Neural cell (in vitro differentiated cells): Measurements from ENCODE around the gene TMPRSS2. TPM values are rescaled to one million over a fixed set of nuclear protein-coding genes. Genes with fewer than 3 reads are reported as not detected.

Source experiments
- H2AFZ ChIP-seq: fragments of 200-600, 300-800 bp; sonication (generic), shearing (Covaris generic); 2 replicates; pipeline ENCODE4 v1.6.0; 2014; ENCODE audit warnings: low read depth, mild to moderate bottlenecking, antibody characterized with exemption, low read length, moderate library complexity
- H3F3A ChIP-seq: fragments of 200-600 bp; shearing (Covaris generic); 2 replicates; pipeline ENCODE4 v1.6.1; 2016; ENCODE audit warnings: mild to moderate bottlenecking, moderate library complexity, mixed read lengths, antibody characterized with exemption, low read length; ENCODE audit not compliant: insufficient read depth, poor library complexity, severe bottlenecking
- H3K27ac ChIP-seq: fragments of 200-600, 300-800 bp; sonication (generic), shearing (Covaris generic); 2 replicates; pipeline ENCODE4 v1.5.1; 2014; ENCODE audit warnings: mild to moderate bottlenecking, low read length, moderate library complexity
- H3K27me3 ChIP-seq: fragments of 300-800, 200-600 bp; sonication (generic), shearing (Covaris generic); 2 replicates; pipeline ENCODE4 v1.6.0; 2014; ENCODE audit warnings: mild to moderate bottlenecking, low read depth, low read length, moderate library complexity; ENCODE audit not compliant: insufficient read depth
- H3K36me3 ChIP-seq: fragments of 300-800, 200-600 bp; sonication (generic), shearing (Covaris generic); 2 replicates; pipeline ENCODE4 v1.5.1; 2014; ENCODE audit warnings: mild to moderate bottlenecking, antibody characterized with exemption, low read length, moderate library complexity; ENCODE audit not compliant: insufficient read depth
- H3K4me2 ChIP-seq: fragments of 300-800, 200-600 bp; sonication (generic), shearing (Covaris generic); 2 replicates; pipeline ENCODE4 v1.6.0; 2014; ENCODE audit warnings: mild to moderate bottlenecking, low read length
- H3K4me3 ChIP-seq: fragments of 300-800, 200-600 bp; sonication (generic), shearing (Covaris generic); 2 replicates; pipeline ENCODE4 v1.5.1; 2014; ENCODE audit warnings: mild to moderate bottlenecking, low read length, moderate library complexity
- H3K79me2 ChIP-seq: fragments of 200-600 bp; shearing (Covaris generic); replicated peaks from 2 replicates; pipeline ENCODE4 v1.6.0; 2014; ENCODE audit warnings: mild to moderate bottlenecking, low read length, moderate library complexity; ENCODE audit not compliant: insufficient read depth
- H3K9ac ChIP-seq: fragments of 300-800, 200-600 bp; sonication (generic), shearing (Covaris generic); 2 replicates; pipeline ENCODE4 v1.6.1; 2016; ENCODE audit warnings: mild to moderate bottlenecking, low read length, mixed read lengths
- H3K9me2 ChIP-seq: fragments of 200-600 bp; shearing (Covaris generic); 2 replicates; pipeline ENCODE4 v1.6.1; 2016; ENCODE audit warnings: mild to moderate bottlenecking, low read length, mixed read lengths; ENCODE audit not compliant: insufficient read depth
- H3K9me3 ChIP-seq: fragments of 200-600, 300-800 bp; sonication (generic), shearing (Covaris generic); 2 replicates; pipeline ENCODE4 v1.6.1; 2016; ENCODE audit warnings: mild to moderate bottlenecking, mixed run types, low read length, moderate library complexity, mixed read lengths
- H4K20me1 ChIP-seq: fragments of 200-600 bp; shearing (Covaris generic); 2 replicates; pipeline ENCODE4 v1.6.1; 2016; ENCODE audit warnings: mild to moderate bottlenecking, mixed run types; ENCODE audit not compliant: insufficient read depth
- CTCF ChIP-seq: fragments of 450-650 bp; IDR thresholded peaks from 2 replicates; pipeline ENCODE4 v1.5.1; 2014; ENCODE audit warnings: antibody characterized with exemption, mild to moderate bottlenecking, moderate library complexity; ENCODE audit not compliant: poor library complexity, severe bottlenecking
- EP300 ChIP-seq: fragments of 450-650 bp; conservative IDR thresholded peaks from 2 replicates; pipeline ENCODE4 v1.6.1; 2014; ENCODE audit warnings: antibody characterized with exemption, mild to moderate bottlenecking, moderate library complexity; ENCODE audit not compliant: poor library complexity, severe bottlenecking
- EZH2 ChIP-seq: fragments of 200-600, 300-800 bp; shearing (Covaris generic), sonication (generic); IDR thresholded peaks from 2 replicates; pipeline ENCODE4 v1.6.1; 2014; ENCODE audit warnings: antibody characterized with exemption, low read length, borderline replicate concordance, mild to moderate bottlenecking; ENCODE audit not compliant: insufficient read depth, poor library complexity, severe bottlenecking
- MXI1 ChIP-seq: fragments of 450-650 bp; conservative IDR thresholded peaks from 2 replicates; pipeline ENCODE4 v1.6.1; 2014; ENCODE audit warnings: antibody characterized with exemption, mild to moderate bottlenecking; ENCODE audit not compliant: poor library complexity, severe bottlenecking
- POLR2AphosphoS5 ChIP-seq: IDR thresholded peaks from 2 replicates; pipeline ENCODE4 v1.6.1; 2012
- RAD21 ChIP-seq: fragments of 450-650 bp; conservative IDR thresholded peaks from 2 replicates; pipeline ENCODE4 v1.6.1; 2014; ENCODE audit warnings: antibody characterized with exemption, mild to moderate bottlenecking, moderate library complexity
- REST ChIP-seq: IDR thresholded peaks from 2 replicates; pipeline ENCODE4 v1.6.1; 2012; ENCODE audit warnings: borderline replicate concordance
- SMC3 ChIP-seq: fragments of 450-650 bp; conservative IDR thresholded peaks from 2 replicates; pipeline ENCODE4 v1.6.1; 2014; ENCODE audit warnings: antibody characterized with exemption, mild to moderate bottlenecking, moderate library complexity; ENCODE audit not compliant: poor library complexity
- TAF1 ChIP-seq: IDR thresholded peaks from 2 replicates; pipeline ENCODE4 v1.6.1; 2012; ENCODE audit warnings: low read depth
- polyA plus RNA-seq: library from polyadenylated mRNA; depleted of rRNA; stranded (reverse); fragments of >200 nt; gene quantifications from 2 replicates; pipeline ENCODE4 v1.2.3, GENCODE V29; 2014

Gene TMPRSS2
- polyA plus RNA-seq, 1 donor from 2014 or later = not detected

- no peaks in the 10 kb centered on the region for H3K9me2 ChIP-seq
- no peaks in the 10 kb centered on the region for H3K9me3 ChIP-seq
- no peak overlapping the region for H3K4me2 ChIP-seq
Observed at GRCh38 chr21:41475714-41476420, 32.1 kb downstream of the TMPRSS2 start.

More at GRCh38 chr21:41475714-41476420, 32.1 kb downstream of the TMPRSS2 start:
- H3F3A ChIP-seq = no peaks in the 10 kb centered on the region
- no peaks in the 10 kb centered on the region for H3K27me3 ChIP-seq
- no peak overlapping the region for H2AFZ ChIP-seq
- no peaks in the 10 kb centered on the region for H3K36me3 ChIP-seq
- H3K79me2 ChIP-seq = no peaks in the 10 kb centered on the region
- no peak overlapping the region for H3K27ac ChIP-seq
- no peak overlapping the region for H3K9ac ChIP-seq
- TF ChIP-seq SMC3 (no peak), EP300 (no peak), EZH2 (no peak), POLR2AphosphoS5 (no peak), REST (no peak), TAF1 (no peak), RAD21 (no peak), CTCF (no peak), MXI1 (no peak)
- no peaks in the 10 kb centered on the region for H4K20me1 ChIP-seq
- H3K4me3 ChIP-seq = no peak overlapping the region
